ENCODE data around the gene CNTNAP2. TPM values are rescaled to one million over a fixed set of nuclear protein-coding genes. Genes with fewer than 3 reads are reported as not detected.

CNTNAP2 gene
- total RNA-seq, 1 experiment from 2014 or later: 0.03 TPM

GRCh38 chr7:148408307-148408706 lies 2291.7 kb downstream of the CNTNAP2 start:
- POLR2A ChIA-PET: no interaction called here
- DNase-seq (ENCODE audit: low read depth, low spot score): no peak
- intact Hi-C loops (cut with micrococcal nuclease; ENCODE audit: unreplicated experiment): no loop called here
- TF ChIP-seq TCF7L2 (IDR thresholded peaks at IDR 0.05; ENCODE audit: low read depth, low read length): no peak
- no peak for TF ChIP-seq SIN3A (IDR thresholded peaks at IDR 0.05; ENCODE audit: borderline replicate concordance, insufficient read depth, low read depth, low read length)
- no peak for TF ChIP-seq REST (IDR thresholded peaks at IDR 0.05; ENCODE audit: insufficient read depth in 1 of 2, low read depth in 2 of 2, low read length in 1 of 2)
- no peak for TF ChIP-seq POLR2AphosphoS5 (IDR thresholded peaks at IDR 0.05; ENCODE audit: low read depth, low read length)
- ATAC-seq: no peak
- Histone ChIP-seq H3K36me3 (ENCODE audit: control insufficient read depth, insufficient read depth, low read length) (no peaks in the 10 kb centered on the region), H3K9me3 (ENCODE audit: control insufficient read depth, insufficient read depth, low read depth, low read length) (no peaks in the 10 kb centered on the region), H3K27ac (ENCODE audit: low read length) (no peak overlapping the region), H3K27me3 (ENCODE audit: control insufficient read depth, insufficient read depth, low read length) (peaks cover 3% of the 10 kb centered on the region), H3K4me3 (ENCODE audit: low read depth in 2 of 2, low read length in 2 of 2) (no peak overlapping the region), H3K4me1 (ENCODE audit: control insufficient read depth, insufficient read depth, low read length) (no peaks in the 10 kb centered on the region)
- no TSS peak for BruUV-seq (replicated peaks)
- in situ Hi-C loops (cut with HindIII; ENCODE audit: low pct_unique_long_range_greater_than_20kb, low sequenced_read_pairs): no loop called here
- CTCF ChIA-PET: no interaction called here

- Histone ChIP-seq H3K27me3 (ENCODE audit: control insufficient read depth, insufficient read depth, low read length) (no peaks in the 10 kb centered on the region; the same call in none of the 2 replicates), H3K36me3 (ENCODE audit: control insufficient read depth, insufficient read depth, low read length) (no peaks in the 10 kb centered on the region), H3K4me3 (ENCODE audit: low read depth in 2 of 2, low read length in 2 of 2) (no peak overlapping the region), H3K27ac (ENCODE audit: low read length) (no peak overlapping the region), H3K9me3 (ENCODE audit: control insufficient read depth, insufficient read depth, low read depth, low read length) (no peaks in the 10 kb centered on the region), H3K4me1 (ENCODE audit: control insufficient read depth, insufficient read depth, low read length) (no peaks in the 10 kb centered on the region)
- in situ Hi-C loops (cut with HindIII; ENCODE audit: low pct_unique_long_range_greater_than_20kb, low sequenced_read_pairs): no loop called here
- ChIA-PET POLR2A (no interaction called here), CTCF (no interaction called here)
- intact Hi-C loops (cut with micrococcal nuclease; ENCODE audit: unreplicated experiment): no loop called here
- ATAC-seq: no peak
- no TSS peak for BruUV-seq (replicated peaks)
- TF ChIP-seq REST (IDR thresholded peaks at IDR 0.05; ENCODE audit: insufficient read depth in 1 of 2, low read depth in 2 of 2, low read length in 1 of 2) (no peak), SIN3A (IDR thresholded peaks at IDR 0.05; ENCODE audit: borderline replicate concordance, insufficient read depth, low read depth, low read length) (no peak), CTCF (IDR thresholded peaks at IDR 0.05) (no peak), TCF7L2 (IDR thresholded peaks at IDR 0.05; ENCODE audit: low read depth, low read length) (no peak), POLR2AphosphoS5 (IDR thresholded peaks at IDR 0.05; ENCODE audit: low read depth, low read length) (no peak)
- no peak for DNase-seq (ENCODE audit: low read depth, low spot score)
These were observed 2294.3 kb downstream of the CNTNAP2 start for GRCh38 chr7:148410905-148411304.
